Retina (tissue), 1 donor: ENCODE measurements around the gene CNTNAP1.

ENCODE experiments used
- DNase-seq: peaks from one replicate; pipeline ENCODE4 v3.0.0-alpha.2; 2016

Gene CNTNAP1

GRCh38 chr17:42743595-42744282 is 61.4 kb downstream of the CNTNAP1 start:
- DNase-seq, result no peak

- peak; percentile 75 for DNase-seq
Observed at GRCh38 chr17:42744283-42744805, 62.0 kb downstream of the CNTNAP1 start.

GRCh38 chr17:42744806-42745617 is 62.7 kb downstream of the CNTNAP1 start, which contains the start of gene EZH1:
EZH1 (minus strand) TSS chr17:42745040; CDS start chr17:42728941, 16,099 bp downstream.
- peak; percentile 96 for DNase-seq

GRCh38 chr17:42748202-42748907 is 66.0 kb downstream of the CNTNAP1 start:
- DNase-seq, result no peak

- peak; percentile 83 for DNase-seq
Observed at GRCh38 chr17:42748908-42749798, 66.8 kb downstream of the CNTNAP1 start.
